K562 (cell line): ENCODE data around the gene KNCN.

Source experiments
- BHLHE40 ChIP-seq: IDR thresholded peaks from 2 replicates; pipeline ENCODE4 v1.6.1; 2011; ENCODE audit warnings: low read length, improper control_type of control experiment
- EP300 ChIP-seq: IDR thresholded peaks from 2 replicates; pipeline ENCODE4 v1.6.1; 2012; ENCODE audit warnings: low read length, improper control_type of control experiment
- EZH2 ChIP-seq: IDR thresholded peaks from 2 replicates; pipeline ENCODE4 v1.6.1; 2012; ENCODE audit warnings: low read depth, mild to moderate bottlenecking, inconsistent platforms, low read length, borderline replicate concordance
- POLR2A ChIP-seq: fragments of 450-650 bp; conservative IDR thresholded peaks from 2 replicates; pipeline ENCODE4 v1.6.1; 2016
- POLR2AphosphoS5 ChIP-seq: IDR thresholded peaks from 2 replicates; pipeline ENCODE4 v1.6.1; 2011; ENCODE audit warnings: mild to moderate bottlenecking, low read depth, low read length, moderate library complexity; ENCODE audit not compliant: control insufficient read depth, insufficient read depth
- PTRF ChIP-seq: fragments of 450-650 bp; IDR thresholded peaks from 2 replicates; pipeline ENCODE4 v1.6.1; 2016; ENCODE audit warnings: mild to moderate bottlenecking, missing genetic modification characterization, missing compliant biosample characterization
- SMARCA5 ChIP-seq: fragments of 450-650 bp; IDR thresholded peaks from 2 replicates; pipeline ENCODE4 v1.6.1; 2016
- STAT5A ChIP-seq: IDR thresholded peaks from 2 replicates; pipeline ENCODE4 v1.6.1; 2012; ENCODE audit warnings: low read length, inconsistent platforms, borderline replicate concordance
- SUPT5H ChIP-seq: fragments of 450-650 bp; IDR thresholded peaks from 2 replicates; pipeline ENCODE4 v1.6.1; 2016
- TEAD4 ChIP-seq, 2 experiments: sonication (generic) in 1 of 2; formaldehyde crosslinking in 1 of 2; IDR thresholded peaks; 2 replicates each; pipeline versions ENCODE4 v1.6.1 to v1.8.0; 2012 to 2022; ENCODE audit warnings: borderline replicate concordance in 1 of 2, inconsistent platforms in 1 of 2, low read length in 1 of 2, mild to moderate bottlenecking in 1 of 2, missing genetic modification reagents in 1 of 2
- ZNF699 ChIP-seq: fragments of 250-450 bp; sonication (Bioruptor Pico); IDR thresholded peaks from 2 replicates; pipeline ENCODE4 v1.8.0; 2021; ENCODE audit warnings: mild to moderate bottlenecking, moderate library complexity; ENCODE audit not compliant: insufficient replicate concordance
- TF ChIP-seq, protein P1 (sequence below): fragments of 250-450 bp; sonication (Bioruptor Pico); IDR thresholded peaks from 2 replicates; pipeline ENCODE4 v1.4.0; 2020; ENCODE audit warnings: mild to moderate bottlenecking, moderate library complexity
- TF ChIP-seq, protein P2 (sequence below): fragments of 450-650 bp; formaldehyde crosslinking; IDR thresholded peaks from 2 replicates; pipeline ENCODE4 v1.4.0; 2022; ENCODE audit warnings: missing genetic modification characterization
- TF ChIP-seq, protein P3 (sequence below): sonication (generic); formaldehyde crosslinking; IDR thresholded peaks from 2 replicates; pipeline ENCODE4 v1.9.0; 2022; ENCODE audit warnings: mild to moderate bottlenecking, missing genetic modification reagents

DNA sequence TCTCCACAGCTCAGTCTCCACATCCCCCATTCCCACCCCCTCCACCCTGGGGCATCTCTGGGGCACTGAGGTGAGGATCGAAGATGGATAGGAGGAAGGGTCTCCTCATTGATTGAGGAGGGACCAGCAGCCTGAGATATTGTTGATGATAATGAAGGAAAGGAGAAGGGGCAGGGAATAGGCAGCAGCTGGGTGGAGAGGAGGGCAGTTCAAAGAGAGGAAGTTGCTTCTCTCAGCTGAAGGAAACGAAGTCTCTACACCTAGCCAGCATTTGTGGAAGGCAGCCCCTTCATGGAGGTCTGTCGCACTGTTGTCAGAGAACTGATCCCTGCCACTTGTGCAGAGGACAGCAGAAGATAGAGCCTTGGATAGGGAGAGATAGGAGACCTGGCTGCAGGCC is 5.7 kb downstream of the KNCN start:
- TF ChIP-seq BHLHE40 (no peak), EZH2 (no peak), TEAD4 (IDR thresholded peaks at IDR 0.05; ENCODE audit: low read length) (no peak), TEAD4 (CRISPR knock-in tag; IDR thresholded peaks at IDR 0.05; ENCODE audit: borderline replicate concordance) (no peak), POLR2A (no peak), STAT5A (no peak), POLR2AphosphoS5 (no peak), ZNF699 (CRISPR knock-in tag) (no peak), EP300 (no peak), PTRF (tag) (no peak), SUPT5H (no peak), SMARCA5 (no peak)
- TF ChIP-seq, protein P1, sequence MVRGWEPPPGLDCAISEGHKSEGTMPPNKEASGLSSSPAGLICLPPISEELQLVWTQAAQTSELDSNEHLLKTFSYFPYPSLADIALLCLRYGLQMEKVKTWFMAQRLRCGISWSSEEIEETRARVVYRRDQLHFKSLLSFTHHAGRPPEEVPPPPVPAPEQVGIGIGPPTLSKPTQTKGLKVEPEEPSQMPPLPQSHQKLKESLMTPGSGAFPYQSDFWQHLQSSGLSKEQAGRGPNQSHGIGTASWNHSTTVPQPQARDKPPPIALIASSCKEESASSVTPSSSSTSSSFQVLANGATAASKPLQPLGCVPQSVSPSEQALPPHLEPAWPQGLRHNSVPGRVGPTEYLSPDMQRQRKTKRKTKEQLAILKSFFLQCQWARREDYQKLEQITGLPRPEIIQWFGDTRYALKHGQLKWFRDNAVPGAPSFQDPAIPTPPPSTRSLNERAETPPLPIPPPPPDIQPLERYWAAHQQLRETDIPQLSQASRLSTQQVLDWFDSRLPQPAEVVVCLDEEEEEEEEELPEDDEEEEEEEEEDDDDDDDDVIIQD: no peak
- TF ChIP-seq, protein P2, sequence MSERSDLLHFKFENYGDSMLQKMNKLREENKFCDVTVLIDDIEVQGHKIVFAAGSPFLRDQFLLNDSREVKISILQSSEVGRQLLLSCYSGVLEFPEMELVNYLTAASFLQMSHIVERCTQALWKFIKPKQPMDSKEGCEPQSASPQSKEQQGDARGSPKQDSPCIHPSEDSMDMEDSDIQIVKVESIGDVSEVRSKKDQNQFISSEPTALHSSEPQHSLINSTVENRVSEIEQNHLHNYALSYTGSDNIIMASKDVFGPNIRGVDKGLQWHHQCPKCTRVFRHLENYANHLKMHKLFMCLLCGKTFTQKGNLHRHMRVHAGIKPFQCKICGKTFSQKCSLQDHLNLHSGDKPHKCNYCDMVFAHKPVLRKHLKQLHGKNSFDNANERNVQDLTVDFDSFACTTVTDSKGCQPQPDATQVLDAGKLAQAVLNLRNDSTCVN (CRISPR knock-in tag): no peak
- TF ChIP-seq, protein P3, sequence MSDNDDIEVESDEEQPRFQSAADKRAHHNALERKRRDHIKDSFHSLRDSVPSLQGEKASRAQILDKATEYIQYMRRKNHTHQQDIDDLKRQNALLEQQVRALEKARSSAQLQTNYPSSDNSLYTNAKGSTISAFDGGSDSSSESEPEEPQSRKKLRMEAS: no peak
